Endothelial cell of umbilical vein (primary cell): ENCODE data around the gene TNFRSF4. TPM values are rescaled to one million over a fixed set of nuclear protein-coding genes. Genes with fewer than 3 reads are reported as not detected.

ENCODE experiments used
- BruUV-seq: library from RNA; stranded (reverse); fragments of 400-500 nt; replicated peaks from 2 replicates; lab custom pipeline; 2021; lab: Mats Ljungman, UMichigan
- CTCF ChIA-PET: fragments of 300-600, 350-600 bp; sonication (Branson Sonifier 250); formaldehyde crosslinking; loops from one replicate; lab custom pipeline; 2021; ENCODE audit warnings: antibody characterized with exemption, inconsistent platforms; lab: Charles Lee
- POLR2A ChIA-PET: fragments of 300-600, 350-600 bp; sonication (Branson Sonifier 250); formaldehyde crosslinking; loops from one replicate; lab custom pipeline; 2021; ENCODE audit warnings: antibody characterized with exemption, inconsistent platforms; lab: Charles Lee
- DNase-seq: peaks from one replicate; pipeline ENCODE4 v3.0.0-alpha.2; 2011; ENCODE audit warnings: low read depth, low spot score
- FAIRE-seq: peaks from 2 replicates; lab custom pipeline; 2011; peaks lifted over from hg19 to GRCh38; lab: Jason Lieb, UNC
- H2AFZ ChIP-seq: 2 replicates; pipeline ENCODE4 v1.6.0; 2012; ENCODE audit warnings: low read depth, low read length, control low read depth, inconsistent platforms
- H3K27ac ChIP-seq: 2 replicates; pipeline ENCODE4 v1.5.1; 2011; ENCODE audit warnings: low read depth, mild to moderate bottlenecking, control low read depth, low read length, moderate library complexity; ENCODE audit not compliant: insufficient read depth
- H3K27me3 ChIP-seq, 2 experiments: 2 replicates each; pipeline versions ENCODE4 v1.6.0 to v1.6.1; 2011; ENCODE audit warnings: low read length in 2 of 2, mixed read lengths in 1 of 2; ENCODE audit not compliant: control insufficient read depth in 2 of 2, insufficient read depth in 2 of 2
- H3K36me3 ChIP-seq, 2 experiments: 2 replicates in 1 of 2; 3 replicates in 1 of 2; pipeline ENCODE4 v1.5.1; 2011; ENCODE audit warnings: low read length in 2 of 2, mild to moderate bottlenecking in 1 of 2, moderate library complexity in 1 of 2; ENCODE audit not compliant: control insufficient read depth in 2 of 2, insufficient read depth in 2 of 2; ENCODE audit errors: extremely low read depth in 1 of 2
- H3K4me1 ChIP-seq: 3 replicates; pipeline ENCODE4 v1.5.1; 2011; ENCODE audit warnings: mild to moderate bottlenecking, low read length; ENCODE audit not compliant: control insufficient read depth, insufficient read depth; ENCODE audit errors: extremely low read depth
- H3K4me2 ChIP-seq: 2 replicates; pipeline ENCODE4 v1.6.1; 2011; ENCODE audit warnings: low read length, control low read depth, mixed read lengths; ENCODE audit not compliant: insufficient read depth
- H3K4me3 ChIP-seq, 3 experiments: fragments of 200-600 bp in 1 of 3; sonication (generic), shearing (Covaris generic) in 1 of 3; replicated peaks in 1 of 3; 2 replicates each; pipeline ENCODE4 v1.5.1; 2011 to 2016; ENCODE audit warnings: control low read depth in 3 of 3, low read length in 3 of 3, mild to moderate bottlenecking in 2 of 3, inconsistent platforms in 1 of 3, low read depth in 1 of 3, moderate library complexity in 1 of 3; ENCODE audit not compliant: insufficient read depth in 1 of 3
- H3K79me2 ChIP-seq: 2 replicates; pipeline ENCODE4 v1.6.0; 2012; ENCODE audit warnings: low read length, inconsistent platforms; ENCODE audit not compliant: control insufficient read depth, insufficient read depth
- H3K9ac ChIP-seq: replicated peaks from 2 replicates; pipeline ENCODE3; 2011; ENCODE audit warnings: low read length, control low read depth; ENCODE audit not compliant: insufficient read depth; ENCODE audit errors: extremely low read depth
- H3K9me1 ChIP-seq: replicated peaks from 3 replicates; pipeline ENCODE4 v1.6.0; 2011; ENCODE audit warnings: mild to moderate bottlenecking, low read length; ENCODE audit not compliant: control insufficient read depth, insufficient read depth; ENCODE audit errors: extremely low read depth
- H3K9me3 ChIP-seq: replicated peaks from 2 replicates; pipeline ENCODE4 v1.5.1; 2012; ENCODE audit warnings: low read length, inconsistent platforms; ENCODE audit not compliant: control insufficient read depth, insufficient read depth
- H4K20me1 ChIP-seq: replicated peaks from 2 replicates; pipeline ENCODE3; 2011; ENCODE audit warnings: mild to moderate bottlenecking, low read length; ENCODE audit not compliant: control insufficient read depth, insufficient read depth; ENCODE audit errors: extremely low read depth
- CTCF ChIP-seq, 2 donors: IDR thresholded peaks; 1 replicate in 1 of 2; 2 replicates in 1 of 2; pipeline ENCODE4 v1.5.1; 2011; ENCODE audit warnings: low read length in 2 of 2, mild to moderate bottlenecking in 2 of 2, moderate library complexity in 2 of 2, control low read depth in 1 of 2, inconsistent platforms in 1 of 2, low read depth in 1 of 2; ENCODE audit not compliant: insufficient read depth in 1 of 2; ENCODE audit errors: extremely low read depth in 1 of 2
- EZH2 ChIP-seq: IDR thresholded peaks from 2 replicates; pipeline ENCODE4 v1.6.1; 2012; ENCODE audit warnings: borderline replicate concordance, low read depth, mild to moderate bottlenecking, moderate library complexity, low read length, inconsistent platforms; ENCODE audit not compliant: severe bottlenecking
- FOS ChIP-seq: IDR thresholded peaks from 2 replicates; pipeline ENCODE4 v1.6.1; 2011; ENCODE audit warnings: mild to moderate bottlenecking, low read length, moderate library complexity, borderline replicate concordance; ENCODE audit not compliant: insufficient read depth
- GATA2 ChIP-seq: IDR thresholded peaks from 2 replicates; pipeline ENCODE4 v1.7.0; 2011; ENCODE audit warnings: low read depth, mild to moderate bottlenecking, moderate library complexity, mixed read lengths, low read length; ENCODE audit not compliant: insufficient read length, insufficient read depth
- JUN ChIP-seq: IDR thresholded peaks from 2 replicates; pipeline ENCODE4 v1.6.1; 2011; ENCODE audit warnings: borderline replicate concordance, low read depth; ENCODE audit not compliant: insufficient read length, insufficient read depth
- MAX ChIP-seq: IDR thresholded peaks from 2 replicates; pipeline ENCODE4 v1.6.1; 2011; ENCODE audit not compliant: insufficient read depth, insufficient read length
- MYC ChIP-seq: IDR thresholded peaks from one replicate; pipeline ENCODE4 v1.6.1; 2011; ENCODE audit warnings: mild to moderate bottlenecking, low read depth, low read length
- POLR2A ChIP-seq: IDR thresholded peaks from 2 replicates; pipeline ENCODE4 v1.6.1; 2012; ENCODE audit warnings: low read depth, mild to moderate bottlenecking, control low read depth, low read length
- POLR2AphosphoS5 ChIP-seq: IDR thresholded peaks from 2 replicates; pipeline ENCODE4 v1.6.1; 2012; ENCODE audit warnings: low read depth, mild to moderate bottlenecking, control low read depth, low read length, moderate library complexity; ENCODE audit not compliant: insufficient read depth
- dilution Hi-C: fragments of 300-500 bp; cut with MboI; formaldehyde crosslinking; loops from one replicate; pipeline ENCODE4 v1.15.0; 2019; ENCODE audit warnings: low sequenced_read_pairs; ENCODE audit not compliant: extremely low pct_ligation_motif_present
- intact Hi-C: fragments of 100-400 bp; cut with micrococcal nuclease; formaldehyde crosslinking; loops from one replicate; pipeline ENCODE4 v1.10.0; 2022
- polyA plus RNA-seq, 4 experiments: library from polyadenylated mRNA; depleted of rRNA in 3 of 4; stranded (reverse) in 3 of 4; unstranded in 1 of 4; fragments of >200 nt; gene quantifications; 2 replicates each; pipeline versions ENCODE4 v1.2.1 to v1.2.3, GENCODE V29; 2011 to 2012; ENCODE audit warnings: missing spikeins in 1 of 4
- total RNA-seq: library from RNA; stranded (reverse); gene quantifications from 2 replicates; pipeline ENCODE4 v1.2.3, GENCODE V29; 2021

TNFRSF4 gene
- total and polyA plus RNA-seq, 2 donors (not counting 3 experiments of a cell fraction or from before 2014, with no cell fraction given), result 0.55 to 1.5 TPM

- Histone ChIP-seq H3K4me1 (no peaks in the 10 kb centered on the region), H3K79me2 (no peaks in the 10 kb centered on the region), H4K20me1 (no peaks in the 10 kb centered on the region), H3K4me3 (no peak overlapping the region), H3K36me3 (peaks cover 0 to under 1% of the 10 kb centered on the region in 2 experiments), H3K27ac (no peak overlapping the region), H3K9me3 (no peaks in the 10 kb centered on the region), H3K27me3 (peaks cover 3 to 11% of the 10 kb centered on the region in 2 experiments), H2AFZ (no peak overlapping the region), H3K4me2 (no peak overlapping the region), H3K9me1 (no peaks in the 10 kb centered on the region), H3K9ac (no peak overlapping the region)
- no peak for FAIRE-seq
- dilution Hi-C loops (no loop called here), intact Hi-C loops (no loop called here)
- BruUV-seq, result no TSS peak
- POLR2A ChIA-PET, result no interaction called here
- TF ChIP-seq POLR2AphosphoS5, result no peak
- no peak for TF ChIP-seq FOS
- TF ChIP-seq MYC, result no peak
- TF ChIP-seq GATA2, result no peak
- no peak for TF ChIP-seq EZH2
- no peak for TF ChIP-seq CTCF (IDR thresholded peaks at IDR 0.05; ENCODE audit: extremely low read depth in 1 of 2, insufficient read depth in 1 of 2, low read depth in 1 of 2, low read length in 2 of 2)
- no peak for TF ChIP-seq MAX
- no peak for TF ChIP-seq POLR2A
- TF ChIP-seq JUN, result no peak
- CTCF ChIA-PET, result no interaction called here
- no peak for DNase-seq
Measured at GRCh38 chr1:1210726-1211540, 3.0 kb downstream of the TNFRSF4 start.
